HCT116 (cell line): ENCODE data around the gene FUT9. TPM values are rescaled to one million over a fixed set of nuclear protein-coding genes. Genes with fewer than 3 reads are reported as not detected.

Experiments
- ATAC-seq: fragments of 200-7000 bp; cut with Tn5 transposase; 2 replicates; pipeline ENCODE4 v1.9.1; 2020; ENCODE audit warnings: mild to moderate bottlenecking, moderate library complexity
- BruUV-seq: library from RNA; stranded (reverse); fragments of 400-500 nt; replicated peaks from 2 replicates; lab custom pipeline; 2021; lab: Mats Ljungman, UMichigan
- CTCF ChIA-PET: fragments of 300-600 bp; sonication (Branson Sonifier 250); formaldehyde crosslinking; loops from one replicate; lab custom pipeline; 2021; ENCODE audit warnings: antibody characterized with exemption; lab: Charles Lee
- POLR2A ChIA-PET: fragments of 300-600, 350-600 bp; sonication (Branson Sonifier 250); formaldehyde crosslinking; loops from one replicate; lab custom pipeline; 2021; ENCODE audit warnings: antibody characterized with exemption; lab: Charles Lee
- RAD21 ChIA-PET, 2 experiments: fragments of 300-600 bp; sonication (Branson Sonifier 250); formaldehyde crosslinking; loops; one replicate each; lab custom pipeline; 2023; ENCODE audit warnings: low total read pairs in 2 of 2; ENCODE audit not compliant: uncharacterized antibody in 2 of 2, unreplicated experiment in 2 of 2, low non-redundant PET in 1 of 2; lab: Charles Lee
- DNase-seq: peaks from one replicate; pipeline ENCODE4 v3.0.0-alpha.2; 2010; ENCODE audit warnings: low read depth, low spot score
- H2AFZ ChIP-seq: fragments of 200-600 bp; shearing (Covaris generic), sonication (generic); 2 replicates; pipeline ENCODE4 v1.6.1; 2017; ENCODE audit warnings: low read depth, mixed run types, mixed read lengths, antibody characterized with exemption, low read length; ENCODE audit not compliant: poor library complexity, severe bottlenecking
- H3K27ac ChIP-seq: 2 replicates; pipeline ENCODE4 v1.5.1; 2012; ENCODE audit warnings: low read depth, low read length
- H3K27me3 ChIP-seq: fragments of 200-600 bp; sonication (generic); 2 replicates; pipeline ENCODE4 v1.6.1; 2016; ENCODE audit warnings: mixed run types, low read length, mixed read lengths; ENCODE audit not compliant: insufficient read depth
- H3K36me3 ChIP-seq, 2 experiments: fragments of 200-500 bp in 1 of 2; fragments of 200-600 bp in 1 of 2; sonication (Bioruptor generic) in 1 of 2; sonication (generic) in 1 of 2; 2 replicates each; pipeline versions ENCODE4 v1.5.1 to v1.6.1; 2014 to 2016; ENCODE audit warnings: low read length in 2 of 2, inconsistent platforms in 1 of 2, mixed read lengths in 1 of 2, mixed run types in 1 of 2; ENCODE audit not compliant: insufficient read depth in 2 of 2, control insufficient read depth in 1 of 2
- H3K4me1 ChIP-seq, 2 experiments: fragments of 200-600 bp in 1 of 2; sonication (generic) in 1 of 2; 2 replicates each; pipeline versions ENCODE4 v1.5.1 to v1.6.1; 2012 to 2017; ENCODE audit warnings: low read length in 2 of 2, inconsistent platforms in 1 of 2, mild to moderate bottlenecking in 1 of 2, mixed read lengths in 1 of 2, mixed run types in 1 of 2, moderate library complexity in 1 of 2; ENCODE audit not compliant: insufficient read depth in 2 of 2, control insufficient read depth in 1 of 2
- H3K4me2 ChIP-seq: fragments of 200-600 bp; sonication (generic); 2 replicates; pipeline ENCODE4 v1.6.1; 2017; ENCODE audit warnings: mixed run types, low read length, mixed read lengths
- H3K4me3 ChIP-seq, 2 experiments: fragments of 200-600 bp in 1 of 2; sonication (generic) in 1 of 2; replicated peaks in 1 of 2; 2 replicates each; pipeline ENCODE4 v1.5.1; 2011 to 2016; ENCODE audit warnings: low read length in 2 of 2, control low read depth in 1 of 2, low read depth in 1 of 2, mild to moderate bottlenecking in 1 of 2, mixed read lengths in 1 of 2, mixed run types in 1 of 2
- H3K79me2 ChIP-seq: fragments of 200-600 bp; sonication (generic); 2 replicates; pipeline ENCODE4 v1.6.1; 2017; ENCODE audit warnings: mild to moderate bottlenecking, mixed run types, low read length, moderate library complexity, mixed read lengths; ENCODE audit not compliant: insufficient read depth
- H3K9ac ChIP-seq: fragments of 200-600 bp; sonication (generic); 2 replicates; pipeline ENCODE4 v1.6.1; 2016; ENCODE audit warnings: low read length, mixed read lengths
- H3K9me2 ChIP-seq: fragments of 200-600 bp; sonication (generic), shearing (Covaris generic); 2 replicates; pipeline ENCODE4 v1.6.1; 2017; ENCODE audit warnings: mixed run types, mild to moderate bottlenecking, moderate library complexity; ENCODE audit not compliant: insufficient read depth
- H3K9me3 ChIP-seq, 2 experiments: fragments of 200-500 bp in 1 of 2; fragments of 200-600 bp in 1 of 2; sonication (Bioruptor generic) in 1 of 2; sonication (generic) in 1 of 2; 2 replicates each; pipeline ENCODE4 v1.6.1; 2014 to 2017; ENCODE audit warnings: low read length in 2 of 2, mixed read lengths in 2 of 2, inconsistent platforms in 1 of 2, low read depth in 1 of 2, mild to moderate bottlenecking in 1 of 2, mixed run types in 1 of 2, moderate library complexity in 1 of 2; ENCODE audit not compliant: control insufficient read depth in 1 of 2, insufficient read depth in 1 of 2
- H4K20me1 ChIP-seq: fragments of 200-600 bp; sonication (generic), shearing (Covaris generic); 2 replicates; pipeline ENCODE4 v1.6.1; 2017; ENCODE audit warnings: mixed run types, mild to moderate bottlenecking, moderate library complexity; ENCODE audit not compliant: insufficient read depth
- ATF3 ChIP-seq: IDR thresholded peaks from 2 replicates; pipeline ENCODE4 v1.6.1; 2012
- CEBPB ChIP-seq: IDR thresholded peaks from 2 replicates; pipeline ENCODE4 v1.6.1; 2012; ENCODE audit warnings: low read depth
- EGR1 ChIP-seq: IDR thresholded peaks from 2 replicates; pipeline ENCODE4 v1.6.1; 2012; ENCODE audit warnings: low read depth
- ELF1 ChIP-seq: IDR thresholded peaks from 2 replicates; pipeline ENCODE4 v1.6.1; 2012; ENCODE audit warnings: low read depth, borderline replicate concordance
- EZH2 ChIP-seq: fragments of 200-600 bp; sonication (generic); IDR thresholded peaks from 2 replicates; pipeline ENCODE4 v1.6.1; 2017; ENCODE audit warnings: antibody characterized with exemption, mixed run types
- POLR2A ChIP-seq: IDR thresholded peaks from 2 replicates; pipeline ENCODE4 v1.7.0; 2011; ENCODE audit warnings: borderline replicate concordance; ENCODE audit not compliant: insufficient read depth, insufficient read length; ENCODE audit errors: extremely low read depth
- POLR2AphosphoS5 ChIP-seq: IDR thresholded peaks from 2 replicates; pipeline ENCODE4 v1.6.1; 2011; ENCODE audit warnings: mild to moderate bottlenecking, low read depth, low read length, moderate library complexity
- SIN3A ChIP-seq: IDR thresholded peaks from 2 replicates; pipeline ENCODE4 v1.6.1; 2012; ENCODE audit warnings: low read depth
- TCF7L2 ChIP-seq: IDR thresholded peaks from 2 replicates; pipeline ENCODE4 v1.7.0; 2011; ENCODE audit warnings: borderline replicate concordance, inconsistent platforms; ENCODE audit not compliant: insufficient read depth, insufficient read length; ENCODE audit errors: extremely low read depth
- YY1 ChIP-seq: IDR thresholded peaks from 2 replicates; pipeline ENCODE4 v1.6.1; 2011; ENCODE audit warnings: low read length, low read depth, moderate library complexity, mild to moderate bottlenecking; ENCODE audit not compliant: insufficient replicate concordance; ENCODE audit errors: extremely low read depth
- ZFX ChIP-seq: fragments of 450-650 bp; IDR thresholded peaks from 2 replicates; pipeline ENCODE4 v1.6.1; 2017
- ZNF274 ChIP-seq: fragments of 200-500 bp; sonication (Bioruptor generic); IDR thresholded peaks from 2 replicates; pipeline ENCODE4 v1.6.1; 2014; ENCODE audit warnings: mild to moderate bottlenecking, low read depth, low read length, inconsistent platforms
- intact Hi-C: fragments of 100-400 bp; cut with micrococcal nuclease; formaldehyde crosslinking; loops from 2 replicates; pipeline ENCODE4 v1.10.0; 2022
- total RNA-seq: library from RNA; stranded (reverse); gene quantifications from one replicate; pipeline ENCODE4 v1.2.1, GENCODE V29; 2021; ENCODE audit not compliant: unreplicated experiment
- TF ChIP-seq, protein P1 (sequence below): IDR thresholded peaks from 2 replicates; pipeline ENCODE4 v1.6.1; 2012; ENCODE audit warnings: low read depth

Gene FUT9
- total RNA-seq, 1 experiment from 2014 or later = not detected

DNA sequence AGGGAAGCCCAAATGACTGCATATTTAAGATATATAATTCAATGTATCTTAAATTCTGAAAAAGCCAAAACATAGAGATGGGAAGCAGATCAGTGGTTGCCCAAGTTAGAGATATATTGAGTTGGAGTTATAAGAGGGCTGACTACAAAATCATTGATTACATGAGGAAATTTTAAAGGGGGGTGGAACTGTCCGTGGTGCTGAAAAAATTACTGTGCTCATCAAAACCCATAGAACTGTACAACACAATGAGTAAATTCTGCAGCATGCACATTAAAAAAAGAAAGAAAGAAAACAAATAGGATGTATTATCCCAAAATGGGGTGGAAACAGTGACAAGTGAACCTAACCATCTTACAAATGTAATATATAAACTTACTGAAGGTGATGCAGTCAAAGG lies 100.9 kb downstream of the FUT9 start:
- no peaks in the 10 kb centered on the region for H3K4me1 ChIP-seq
- no peak overlapping the region for H3K9ac ChIP-seq
- ChIA-PET CTCF (no interaction called here), RAD21 (no interaction called here)
- no peak for ATAC-seq
- no peak for TF ChIP-seq CEBPB
- TF ChIP-seq, protein P1, sequence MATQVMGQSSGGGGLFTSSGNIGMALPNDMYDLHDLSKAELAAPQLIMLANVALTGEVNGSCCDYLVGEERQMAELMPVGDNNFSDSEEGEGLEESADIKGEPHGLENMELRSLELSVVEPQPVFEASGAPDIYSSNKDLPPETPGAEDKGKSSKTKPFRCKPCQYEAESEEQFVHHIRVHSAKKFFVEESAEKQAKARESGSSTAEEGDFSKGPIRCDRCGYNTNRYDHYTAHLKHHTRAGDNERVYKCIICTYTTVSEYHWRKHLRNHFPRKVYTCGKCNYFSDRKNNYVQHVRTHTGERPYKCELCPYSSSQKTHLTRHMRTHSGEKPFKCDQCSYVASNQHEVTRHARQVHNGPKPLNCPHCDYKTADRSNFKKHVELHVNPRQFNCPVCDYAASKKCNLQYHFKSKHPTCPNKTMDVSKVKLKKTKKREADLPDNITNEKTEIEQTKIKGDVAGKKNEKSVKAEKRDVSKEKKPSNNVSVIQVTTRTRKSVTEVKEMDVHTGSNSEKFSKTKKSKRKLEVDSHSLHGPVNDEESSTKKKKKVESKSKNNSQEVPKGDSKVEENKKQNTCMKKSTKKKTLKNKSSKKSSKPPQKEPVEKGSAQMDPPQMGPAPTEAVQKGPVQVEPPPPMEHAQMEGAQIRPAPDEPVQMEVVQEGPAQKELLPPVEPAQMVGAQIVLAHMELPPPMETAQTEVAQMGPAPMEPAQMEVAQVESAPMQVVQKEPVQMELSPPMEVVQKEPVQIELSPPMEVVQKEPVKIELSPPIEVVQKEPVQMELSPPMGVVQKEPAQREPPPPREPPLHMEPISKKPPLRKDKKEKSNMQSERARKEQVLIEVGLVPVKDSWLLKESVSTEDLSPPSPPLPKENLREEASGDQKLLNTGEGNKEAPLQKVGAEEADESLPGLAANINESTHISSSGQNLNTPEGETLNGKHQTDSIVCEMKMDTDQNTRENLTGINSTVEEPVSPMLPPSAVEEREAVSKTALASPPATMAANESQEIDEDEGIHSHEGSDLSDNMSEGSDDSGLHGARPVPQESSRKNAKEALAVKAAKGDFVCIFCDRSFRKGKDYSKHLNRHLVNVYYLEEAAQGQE = peak; percentile 78
- TF ChIP-seq, all 23 proteins: peak for 1
- no peaks in the 10 kb centered on the region for H3K27me3 ChIP-seq
- H3K27ac ChIP-seq = no peak overlapping the region
- POLR2A ChIA-PET = no interaction called here
- DNase-seq = no peak
- no peaks in the 10 kb centered on the region for H3K9me3 ChIP-seq
- no peaks in the 10 kb centered on the region for H3K9me2 ChIP-seq
- no peaks in the 10 kb centered on the region for H3K36me3 ChIP-seq
- intact Hi-C loops = no loop called here
- no peaks in the 10 kb centered on the region for H3K79me2 ChIP-seq
- no TSS peak for BruUV-seq
- no peak overlapping the region for H2AFZ ChIP-seq
- no peak overlapping the region for H3K4me2 ChIP-seq
- no peak overlapping the region for H3K4me3 ChIP-seq
- H4K20me1 ChIP-seq = no peaks in the 10 kb centered on the region

- no peaks in the 10 kb centered on the region for H3K27me3 ChIP-seq
- BruUV-seq = no TSS peak
- H3K79me2 ChIP-seq = no peaks in the 10 kb centered on the region
- H3K4me3 ChIP-seq = no peak overlapping the region
- CTCF ChIA-PET = no interaction called here
- DNase-seq (no peak), ATAC-seq (no peak)
- RAD21 ChIA-PET = no interaction called here
- H4K20me1 ChIP-seq = no peaks in the 10 kb centered on the region; the same call in 1 of the 2 replicates
- H3K9me2 ChIP-seq = no peaks in the 10 kb centered on the region
- no peaks in the 10 kb centered on the region for H3K4me1 ChIP-seq
- no peak overlapping the region for H2AFZ ChIP-seq
- no peaks in the 10 kb centered on the region for H3K36me3 ChIP-seq
- no peak overlapping the region for H3K4me2 ChIP-seq
- H3K9ac ChIP-seq = no peak overlapping the region
- H3K9me3 ChIP-seq = no peaks in the 10 kb centered on the region
- POLR2A ChIA-PET = no interaction called here
- intact Hi-C loops = no loop called here
- H3K27ac ChIP-seq = no peak overlapping the region
- TF ChIP-seq YY1 (no peak), SIN3A (no peak), ZNF274 (no peak), ELF1 (no peak), TCF7L2 (no peak), POLR2AphosphoS5 (no peak), EGR1 (no peak), ZFX (no peak), POLR2A (no peak), EZH2 (no peak), CEBPB (no peak), ATF3 (no peak)
- TF ChIP-seq, protein P1 = no peak
Measured at GRCh38 chr6:96124778-96125177, 109.0 kb downstream of the FUT9 start.
